Esophagus muscularis mucosa (tissue), 3 donors: ENCODE results near the gene CSMD2.

Experiments
- CTCF ChIP-seq, 3 experiments: fragments of 200-600 bp in 2 of 3; fragments of 450-650 bp in 1 of 3; sonication (generic) in 2 of 3; IDR thresholded peaks; one replicate each; pipeline ENCODE4 v1.5.1; 2017 to 2019; ENCODE audit warnings: antibody characterized with exemption in 3 of 3, mild to moderate bottlenecking in 2 of 3, moderate library complexity in 1 of 3
- POLR2AphosphoS5 ChIP-seq, 2 donors: sonication (generic); formaldehyde crosslinking; IDR thresholded peaks; one replicate each; pipeline ENCODE4 v1.6.1; 2017; ENCODE audit warnings: antibody characterized with exemption in 2 of 2

GRCh38 chr1:33823401-33823800 lies 341.6 kb downstream of the CSMD2 start:
- TF ChIP-seq CTCF (IDR thresholded peaks at IDR 0.05) = no peak
- TF ChIP-seq POLR2AphosphoS5 (IDR thresholded peaks at IDR 0.05) = no peak
